GM12873 (cell line): ENCODE results near the gene TSHR.

ENCODE experiments used
- CTCF ChIP-seq: IDR thresholded peaks from 2 replicates; pipeline ENCODE4 v1.5.1; 2012; ENCODE audit warnings: low read depth, mild to moderate bottlenecking, moderate library complexity, low read length, control low read depth; ENCODE audit not compliant: insufficient read depth; ENCODE audit errors: missing control alignments

The TSHR gene

GRCh38 chr14:80954687-80955299 is 628 bp upstream of the TSHR start:
- TF ChIP-seq CTCF = peak; percentile 75

GRCh38 chr14:80956102-80956501 is 681 bp downstream of the TSHR start:
- no peak for TF ChIP-seq CTCF

DNA sequence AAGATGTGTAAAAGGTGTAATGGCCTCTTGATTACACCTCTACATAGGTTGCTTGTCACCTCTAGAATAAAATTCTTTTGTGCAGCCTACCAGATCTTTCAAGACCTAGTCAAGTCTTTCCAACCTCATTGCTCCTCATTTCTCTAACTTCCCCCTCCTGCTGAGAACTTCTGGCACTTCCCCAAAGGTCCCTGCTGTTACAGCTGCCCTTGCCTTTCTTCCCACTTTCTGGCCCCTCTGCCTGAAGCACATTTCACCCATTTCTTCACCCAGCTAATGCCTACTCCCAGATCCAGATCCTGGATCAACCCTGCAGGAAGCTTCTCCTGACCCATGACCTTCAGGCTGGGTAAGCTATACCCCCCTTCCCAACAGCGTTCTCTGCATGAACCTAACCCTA is 1.5 kb downstream of the TSHR start:
- no peak for TF ChIP-seq CTCF

DNA sequence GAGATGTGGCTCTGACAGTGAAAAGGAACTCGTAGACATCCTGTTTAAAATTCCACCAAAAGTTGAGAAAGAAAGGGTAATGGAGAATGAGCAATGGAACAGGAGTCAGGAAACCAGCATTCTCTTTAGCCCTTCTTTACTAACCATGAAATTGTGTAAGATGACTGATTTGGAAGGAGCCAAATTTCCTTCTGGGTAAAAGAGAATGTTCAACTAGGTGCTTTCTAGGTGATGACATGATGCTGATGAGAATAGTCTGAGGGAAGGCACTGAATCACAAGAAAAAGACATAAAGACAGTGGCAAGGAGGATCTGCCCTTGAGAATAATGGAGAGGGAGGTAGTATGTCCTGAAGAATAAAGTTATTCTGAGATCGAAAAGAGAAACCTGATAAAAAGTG is 2.2 kb downstream of the TSHR start:
- no peak for TF ChIP-seq CTCF

GRCh38 chr14:80958226-80958625 is 2.8 kb downstream of the TSHR start:
- TF ChIP-seq CTCF = no peak

DNA sequence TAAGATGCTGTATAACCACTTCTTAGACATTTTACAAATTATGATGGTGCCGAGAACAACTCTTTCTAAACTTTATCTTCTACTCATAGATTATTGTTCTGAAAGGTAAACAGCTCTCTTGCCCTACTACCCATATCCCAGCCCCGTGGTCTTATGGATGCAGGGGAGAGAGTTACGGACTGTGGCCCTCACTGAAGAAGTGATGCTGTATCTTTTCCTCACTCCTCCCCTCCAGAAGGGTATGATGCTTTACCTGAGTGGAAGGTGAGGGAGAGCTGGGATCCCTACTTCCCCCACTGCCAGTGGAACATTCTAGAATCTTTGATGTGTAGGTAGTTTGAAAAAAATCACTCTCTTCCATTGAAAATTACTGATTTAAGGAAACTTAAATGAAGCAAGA is 3.5 kb downstream of the TSHR start:
- TF ChIP-seq CTCF = no peak

DNA sequence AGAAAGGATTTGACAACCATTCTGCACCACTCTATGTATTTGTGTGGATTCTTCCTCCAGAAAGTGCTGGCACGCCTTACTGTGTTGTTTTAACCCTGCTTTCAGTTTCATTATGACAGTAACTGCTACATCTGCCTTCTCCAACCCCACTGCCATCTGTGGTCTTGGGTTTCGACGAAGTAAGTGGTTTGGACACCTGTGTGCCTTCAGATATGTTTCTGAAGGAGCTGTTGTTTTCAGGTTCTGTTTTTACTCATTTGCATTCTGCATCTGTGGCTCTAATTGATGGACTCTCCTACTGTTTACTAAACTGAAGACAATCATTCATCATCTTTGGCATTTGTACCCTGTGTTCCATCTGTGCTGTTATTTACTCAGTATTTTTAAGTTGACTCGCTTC is 4.1 kb downstream of the TSHR start:
- TF ChIP-seq CTCF = no peak
